IMR-90 (cell line): ENCODE data around the gene WDR1. TPM values are rescaled to one million over a fixed set of nuclear protein-coding genes. Genes with fewer than 3 reads are reported as not detected.
A peak's percentile ranks its signal among the peaks of the same experiment; 100 is the strongest.

ENCODE experiments used
- ATAC-seq: fragments of 200-7000 bp; cut with Tn5 transposase; 2 replicates; pipeline ENCODE4 v1.9.1; 2020; ENCODE audit warnings: low read depth, mild to moderate bottlenecking, moderate library complexity
- BruUV-seq: library from RNA; stranded (reverse); fragments of 400-500 nt; replicated peaks from 2 replicates; lab custom pipeline; 2021; lab: Mats Ljungman, UMichigan
- CTCF ChIA-PET: fragments of 300-600 bp; formaldehyde crosslinking; extraction: SDS; loops from one replicate; lab custom pipeline; 2021; ENCODE audit warnings: antibody characterized with exemption; lab: Yijun Ruan, JAX
- POLR2A ChIA-PET: fragments of 300-600 bp; sonication (Branson Sonifier 250); formaldehyde crosslinking; loops from one replicate; lab custom pipeline; 2022; ENCODE audit warnings: antibody characterized with exemption; ENCODE audit not compliant: unreplicated experiment; lab: Charles Lee
- DNase-seq: peaks from one replicate; pipeline ENCODE4 v3.0.0; 2013
- H2AFZ ChIP-seq: replicated peaks from 2 replicates; pipeline ENCODE3; 2013; ENCODE audit warnings: low read length, mild to moderate bottlenecking; ENCODE audit not compliant: poor library complexity
- H2AK5ac ChIP-seq: 2 replicates; pipeline ENCODE4 v1.6.1; 2013; ENCODE audit warnings: low read depth, low read length, inconsistent platforms
- H2AK9ac ChIP-seq: replicated peaks from 2 replicates; pipeline ENCODE3; 2013; ENCODE audit warnings: mild to moderate bottlenecking, low read depth, low read length, moderate library complexity; ENCODE audit not compliant: poor library complexity
- H2BK120ac ChIP-seq: 2 replicates; pipeline ENCODE4 v1.6.1; 2013; ENCODE audit warnings: low read depth, low read length, inconsistent platforms
- H2BK15ac ChIP-seq: 3 replicates; pipeline ENCODE4 v1.6.1; 2013; ENCODE audit warnings: low read depth, low read length, inconsistent platforms
- H2BK20ac ChIP-seq: 2 replicates; pipeline ENCODE4 v1.6.1; 2013; ENCODE audit warnings: low read depth, mild to moderate bottlenecking, inconsistent platforms, low read length, moderate library complexity
- H2BK5ac ChIP-seq: 2 replicates; pipeline ENCODE4 v1.6.1; 2013; ENCODE audit warnings: mild to moderate bottlenecking, low read depth, low read length, inconsistent platforms; ENCODE audit not compliant: poor library complexity, severe bottlenecking
- H3K14ac ChIP-seq: replicated peaks from 2 replicates; pipeline ENCODE4 v1.6.1; 2013; ENCODE audit warnings: low read depth, low read length, inconsistent platforms
- H3K18ac ChIP-seq: 2 replicates; pipeline ENCODE4 v1.6.1; 2013; ENCODE audit warnings: low read depth, low read length, control low read depth
- H3K23ac ChIP-seq: 2 replicates; pipeline ENCODE4 v1.6.1; 2013; ENCODE audit warnings: low read depth, low read length, inconsistent platforms
- H3K27ac ChIP-seq: 2 replicates; pipeline ENCODE4 v1.5.1; 2013; ENCODE audit warnings: mild to moderate bottlenecking, control low read depth, low read length; ENCODE audit not compliant: insufficient read depth
- H3K27me3 ChIP-seq: 2 replicates; pipeline ENCODE4 v1.6.1; 2013; ENCODE audit warnings: low read length; ENCODE audit not compliant: control insufficient read depth, insufficient read depth
- H3K36me3 ChIP-seq: 2 replicates; pipeline ENCODE4 v1.6.1; 2013; ENCODE audit warnings: low read length, mixed read lengths; ENCODE audit not compliant: control insufficient read depth, insufficient read depth
- H3K4ac ChIP-seq: 2 replicates; pipeline ENCODE4 v1.6.1; 2013; ENCODE audit warnings: low read depth, low read length, inconsistent platforms
- H3K4me1 ChIP-seq: 2 replicates; pipeline ENCODE4 v1.6.1; 2013; ENCODE audit warnings: low read length, mixed read lengths; ENCODE audit not compliant: control insufficient read depth, insufficient read depth
- H3K4me2 ChIP-seq: 2 replicates; pipeline ENCODE4 v1.6.1; 2013; ENCODE audit warnings: low read depth, mild to moderate bottlenecking, control low read depth, low read length, moderate library complexity
- H3K4me3 ChIP-seq: 2 replicates; pipeline ENCODE4 v1.5.1; 2013; ENCODE audit warnings: low read depth, mild to moderate bottlenecking, control low read depth, low read length, moderate library complexity; ENCODE audit not compliant: insufficient read depth
- H3K56ac ChIP-seq: 2 replicates; pipeline ENCODE4 v1.6.1; 2013; ENCODE audit warnings: low read length, inconsistent platforms; ENCODE audit not compliant: insufficient read depth; ENCODE audit errors: extremely low read depth
- H3K79me1 ChIP-seq, 2 experiments: 2 replicates each; pipeline ENCODE4 v1.6.1; 2013; ENCODE audit warnings: low read length in 2 of 2, inconsistent platforms in 1 of 2, low read depth in 1 of 2
- H3K9ac ChIP-seq: 2 replicates; pipeline ENCODE4 v1.6.1; 2013; ENCODE audit warnings: low read depth, low read length, control low read depth
- H3K9me1 ChIP-seq: 2 replicates; pipeline ENCODE4 v1.6.1; 2013; ENCODE audit warnings: low read length, inconsistent platforms; ENCODE audit not compliant: insufficient read depth
- H3K9me3 ChIP-seq: 2 replicates; pipeline ENCODE4 v1.6.1; 2013; ENCODE audit warnings: low read length; ENCODE audit not compliant: control insufficient read depth, insufficient read depth
- H4K20me1 ChIP-seq: 2 replicates; pipeline ENCODE4 v1.6.1; 2013; ENCODE audit warnings: low read length, inconsistent platforms; ENCODE audit not compliant: insufficient read depth
- H4K5ac ChIP-seq: 2 replicates; pipeline ENCODE4 v1.6.1; 2013; ENCODE audit warnings: mild to moderate bottlenecking, low read depth, low read length, control low read depth
- H4K8ac ChIP-seq, 2 experiments: 2 replicates each; pipeline ENCODE4 v1.6.1; 2013; ENCODE audit warnings: low read depth in 2 of 2, low read length in 2 of 2, control low read depth in 1 of 2, inconsistent platforms in 1 of 2
- H4K91ac ChIP-seq: 2 replicates; pipeline ENCODE4 v1.6.1; 2013; ENCODE audit warnings: low read depth, low read length, inconsistent platforms; ENCODE audit not compliant: insufficient read depth
- BHLHE40 ChIP-seq: fragments of 150-350 bp; IDR thresholded peaks from 2 replicates; pipeline ENCODE4 v1.6.1; 2016; ENCODE audit warnings: mild to moderate bottlenecking, low read depth, low read length
- CEBPB ChIP-seq: IDR thresholded peaks from 2 replicates; pipeline ENCODE4 v1.6.1; 2012; ENCODE audit warnings: low read depth, low read length, improper control_type of control experiment
- ELK1 ChIP-seq: fragments of 150-350 bp; IDR thresholded peaks from 2 replicates; pipeline ENCODE4 v1.6.1; 2016; ENCODE audit warnings: low read depth, mild to moderate bottlenecking, low read length, moderate library complexity, borderline replicate concordance
- MAFK ChIP-seq: IDR thresholded peaks from 2 replicates; pipeline ENCODE4 v1.6.1; 2012; ENCODE audit warnings: low read depth, low read length, improper control_type of control experiment
- MAZ ChIP-seq: IDR thresholded peaks from 2 replicates; pipeline ENCODE4 v1.6.1; 2012; ENCODE audit warnings: low read depth, mild to moderate bottlenecking, low read length, improper control_type of control experiment, moderate library complexity, borderline replicate concordance
- NFE2L2 ChIP-seq: fragments of 150-350 bp; IDR thresholded peaks from 2 replicates; pipeline ENCODE4 v1.6.1; 2016; ENCODE audit warnings: low read depth, mild to moderate bottlenecking, low read length
- RAD21 ChIP-seq: IDR thresholded peaks from 2 replicates; pipeline ENCODE4 v1.6.1; 2012; ENCODE audit warnings: low read length, improper control_type of control experiment
- whole genome bisulfite sequencing, 2 experiments: methylation state at CpG; one replicate each; pipeline versions ENCODE4 v1.1.5 to v1.1.7; 2013; ENCODE audit warnings: missing lambda C conversion rate in 2 of 2; ENCODE audit not compliant: insufficient read length in 1 of 2; ENCODE audit errors: extremely low coverage in 2 of 2; 5-methylcytosine and 5-hydroxymethylcytosine counted together
- dilution Hi-C: fragments of 300-500 bp; cut with HindIII; formaldehyde crosslinking; loops from one replicate; pipeline ENCODE4 v1.14.3; 2018; ENCODE audit warnings: low sequenced_read_pairs; ENCODE audit not compliant: unreplicated experiment
- in situ Hi-C: fragments of 300-500 bp; cut with MboI; formaldehyde crosslinking; loops from 3 replicates; pipeline ENCODE4 v1.14.3; 2019; ENCODE audit warnings: low sequenced_read_pairs, inconsistent platforms, mixed read lengths
- intact Hi-C: fragments of 100-400 bp; cut with micrococcal nuclease; formaldehyde crosslinking; loops from 2 replicates; pipeline ENCODE4 v1.10.0; 2022
- polyA plus RNA-seq, 3 experiments: library from polyadenylated mRNA; depleted of rRNA; stranded (reverse); fragments of >200 nt; gene quantifications; 2 replicates each; pipeline ENCODE4 v1.2.3, GENCODE V29; 2012; ENCODE audit warnings: low replicate concordance in 1 of 3
- total RNA-seq: library from RNA; depleted of rRNA; stranded (reverse); fragments of >200 nt; gene quantifications from 2 replicates; pipeline ENCODE4 v1.2.3, GENCODE V29; 2012

The WDR1 gene
- total and polyA plus RNA-seq, 2 of the 4 experiments (the other 2 are of a cell fraction) = 725 to 992 TPM

DNA sequence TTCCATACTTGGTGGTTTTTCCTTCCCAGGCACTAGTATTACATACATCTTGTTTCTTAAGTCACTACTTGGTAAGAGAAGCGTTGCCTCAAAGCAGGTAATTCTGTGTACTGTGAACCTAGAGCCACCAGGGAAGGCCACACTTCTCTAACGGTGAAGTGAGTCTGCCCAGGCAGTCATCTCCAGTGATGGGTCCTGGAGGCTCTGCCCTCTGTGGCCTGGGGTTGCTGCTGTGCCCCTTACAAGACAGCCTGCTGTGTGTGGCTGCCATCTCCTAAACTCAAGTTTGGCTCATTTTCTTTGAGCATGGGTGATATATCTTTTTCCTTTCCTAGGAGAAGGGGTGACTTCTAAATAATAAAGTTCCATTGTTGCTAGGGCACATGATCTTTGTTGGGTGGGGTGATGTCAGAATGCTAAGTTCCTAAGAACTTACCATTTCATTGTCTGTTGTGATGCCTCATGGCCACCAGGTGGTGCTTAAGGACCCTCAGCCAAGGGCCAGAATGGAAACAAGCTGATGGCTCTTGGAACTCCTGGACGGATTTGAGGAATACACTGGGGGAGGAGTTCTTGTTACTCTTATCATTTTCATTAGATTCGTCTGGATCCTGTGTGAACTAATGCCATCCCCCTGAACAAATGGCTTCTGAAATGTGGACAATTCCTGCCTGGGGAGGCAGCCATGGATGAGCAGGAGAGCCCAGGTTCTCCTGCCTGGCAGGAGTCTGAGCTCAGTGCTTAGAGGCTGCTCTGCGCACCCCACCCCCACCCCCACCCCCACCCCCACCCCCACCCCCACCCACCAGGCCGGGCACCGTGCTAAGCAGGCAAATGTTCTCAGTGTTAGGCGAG lies 41.1 kb upstream of the WDR1 start (continued):
- TF ChIP-seq MAZ = no peak
- peak; percentile 81 for TF ChIP-seq RAD21

DNA sequence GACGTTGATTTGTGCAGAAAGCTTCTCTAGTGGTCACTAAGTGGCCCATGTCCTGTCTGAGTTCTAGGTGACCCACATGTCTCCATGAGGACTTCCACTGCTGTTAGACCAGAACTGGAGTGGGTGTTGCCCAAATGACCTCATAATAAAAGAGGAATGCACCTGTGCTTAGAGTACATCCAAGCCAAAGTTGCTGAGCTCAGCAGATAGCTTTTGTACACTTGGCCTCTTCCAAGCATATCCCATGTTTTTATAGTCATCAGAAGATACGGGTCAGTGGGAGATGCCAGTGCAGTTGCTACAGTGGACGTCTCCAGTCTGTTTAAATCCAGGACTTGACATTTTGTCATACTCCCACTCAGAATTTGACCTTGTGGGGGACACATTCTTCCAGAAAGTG lies 37.6 kb upstream of the WDR1 start:
- H2BK20ac ChIP-seq = no peak overlapping the region
- no peak overlapping the region for H3K27ac ChIP-seq
- no peak overlapping the region for H2BK5ac ChIP-seq
- no peak overlapping the region for H2BK15ac ChIP-seq
- no peak overlapping the region for H3K14ac ChIP-seq
- dilution Hi-C loops = loop anchor here (25.0 kb wide), 1 partner anchor 258 kb away; no protein-coding TSS in a partner anchor
- intact Hi-C loops = no loop called here
- H2AFZ ChIP-seq = no peak overlapping the region
- no peaks in the 10 kb centered on the region for H3K36me3 ChIP-seq
- no peaks in the 10 kb centered on the region for H3K9me1 ChIP-seq
- H3K18ac ChIP-seq = no peak overlapping the region
- ATAC-seq (no peak), DNase-seq (no peak)
- no peak overlapping the region for H3K4me3 ChIP-seq
- H2AK5ac ChIP-seq = no peak overlapping the region
- no peak overlapping the region for H4K8ac ChIP-seq
- H3K9ac ChIP-seq = no peak overlapping the region
- no peak overlapping the region for H2BK120ac ChIP-seq
- H4K20me1 ChIP-seq = no peaks in the 10 kb centered on the region
- H3K56ac ChIP-seq = no peak overlapping the region
- POLR2A ChIA-PET = no interaction called here
- 100% methylated on average over 1 of the region's 3 CpGs; no CpG with 5 or more reads in 1 of the 2 experiments for WGBS, 2 experiments
- no peak for TF ChIP-seq CEBPB
- no peak for TF ChIP-seq ELK1
- no peak for TF ChIP-seq NFE2L2
- TF ChIP-seq MAFK = peak; percentile 91
- no peak for TF ChIP-seq BHLHE40
- H2AK9ac ChIP-seq = no peak overlapping the region
- H3K9me3 ChIP-seq = no peaks in the 10 kb centered on the region
- peaks cover 2% of the 10 kb centered on the region for H3K4me1 ChIP-seq
- no peak overlapping the region for H3K23ac ChIP-seq
- no peak overlapping the region for H3K4ac ChIP-seq
- in situ Hi-C loops = no loop called here
- no peak overlapping the region for H3K4me2 ChIP-seq
- H3K27me3 ChIP-seq = peaks cover 20% of the 10 kb centered on the region
- H4K5ac ChIP-seq = no peak overlapping the region
- no peak overlapping the region for H4K91ac ChIP-seq
- BruUV-seq = no TSS peak
- CTCF ChIA-PET = interaction anchor here (1.1 kb wide), 1 partner anchor 384 kb away, joined by 3 read pairs; no protein-coding TSS in a partner anchor
- H3K79me1 ChIP-seq = no peaks in the 10 kb centered on the region
